GM21381 (cell line): ENCODE measurements around the gene DPF3.

Source experiments
- ATAC-seq: cut with Tn5 transposase; IDR thresholded peaks from one replicate; pipeline ENCODE4 v1.9.1; 2021; ENCODE audit warnings: mild to moderate bottlenecking, moderate library complexity; ENCODE audit not compliant: unreplicated experiment

The DPF3 gene

DNA sequence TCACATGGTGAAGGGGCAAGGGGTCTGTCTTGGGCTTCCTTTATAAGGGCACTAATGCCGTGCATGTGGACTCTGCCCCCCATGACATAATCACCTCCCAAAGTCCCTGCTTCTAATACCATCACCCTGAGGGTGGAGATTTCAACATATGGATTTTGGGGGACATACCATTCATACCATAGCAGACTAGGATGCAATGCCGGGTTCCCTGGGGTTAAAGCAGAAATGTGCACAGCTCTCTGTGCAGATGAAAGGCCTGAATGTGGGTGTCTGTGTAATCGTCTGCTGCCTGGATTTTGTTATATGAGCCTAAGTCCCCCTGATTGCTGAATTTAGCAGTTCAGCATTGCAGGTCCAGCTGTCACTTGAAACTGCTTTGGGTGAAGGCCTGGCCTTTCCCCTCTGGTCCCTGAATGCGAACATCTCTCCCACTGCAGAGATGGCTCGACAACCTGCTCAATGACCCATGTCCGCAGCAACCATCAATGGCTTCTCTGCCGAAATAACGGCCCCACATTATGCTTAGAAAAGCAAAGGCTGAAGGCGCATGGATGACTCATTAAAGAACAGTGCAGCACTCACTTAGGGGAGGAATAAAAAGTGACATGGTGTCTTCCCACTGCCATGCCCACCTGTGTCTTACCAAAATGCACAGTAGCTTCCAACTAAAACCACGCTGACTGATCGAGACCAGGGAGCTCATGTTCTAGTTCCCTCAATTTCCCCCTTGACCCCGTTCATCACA, 286.3 kb downstream of the DPF3 start:
- ATAC-seq, result no peak

DNA sequence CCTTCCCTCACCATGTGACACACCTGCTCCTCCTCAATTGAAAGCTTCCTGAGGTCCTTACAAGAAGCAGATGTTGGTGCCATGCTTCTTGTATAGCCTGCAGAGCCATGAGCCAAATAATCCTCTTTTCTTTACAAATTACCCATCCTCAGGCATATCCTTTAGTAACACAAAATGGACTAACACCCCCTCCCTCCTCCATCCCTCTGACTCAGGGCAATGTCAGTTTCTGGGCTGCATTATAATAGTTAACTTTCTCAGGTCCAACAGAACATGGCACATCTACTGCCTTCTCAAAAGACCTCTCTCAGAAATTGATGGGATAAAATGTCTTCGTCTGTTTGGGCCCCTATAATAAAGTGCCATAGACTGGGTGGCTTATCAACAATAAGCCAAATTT, 287.0 kb downstream of the DPF3 start:
- ATAC-seq, result no peak

DNA sequence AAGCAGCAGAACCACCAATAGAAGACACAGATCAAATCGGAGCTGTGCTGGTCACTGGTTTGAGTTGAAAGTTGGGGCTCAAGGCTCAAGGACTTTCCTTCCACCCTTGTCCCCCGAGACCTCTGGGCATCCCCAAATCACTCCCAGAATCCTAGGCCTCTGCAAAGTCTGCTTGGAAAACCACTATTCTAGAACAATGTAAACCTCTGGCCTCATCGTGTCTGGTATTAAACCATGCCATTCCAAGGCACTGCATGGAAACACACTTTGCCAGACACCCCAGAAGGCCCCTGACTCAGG, 288.0 kb downstream of the DPF3 start:
- no peak for ATAC-seq

GRCh38 chr14:72605096-72605920, 288.6 kb downstream of the DPF3 start:
- no peak for ATAC-seq

DNA sequence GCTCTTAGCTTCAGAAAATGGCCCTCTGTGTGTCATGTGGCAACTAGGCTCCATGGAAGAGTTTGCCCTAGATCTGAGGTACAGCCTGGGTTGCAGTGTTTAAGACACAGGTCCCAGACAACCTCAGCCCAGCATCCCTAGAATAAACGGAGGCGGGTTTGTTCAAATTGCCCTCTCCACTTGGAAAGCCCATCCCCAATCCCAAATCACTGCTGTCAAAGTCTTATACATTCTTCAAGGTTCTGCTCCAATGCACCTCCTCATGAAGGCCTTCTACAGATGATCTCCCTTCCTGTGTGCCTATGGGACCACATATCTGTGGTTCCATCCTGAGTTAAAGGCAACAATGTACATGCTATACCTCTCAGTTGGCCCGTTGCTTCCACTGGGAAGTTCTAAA, 289.8 kb downstream of the DPF3 start:
- no peak for ATAC-seq

DNA sequence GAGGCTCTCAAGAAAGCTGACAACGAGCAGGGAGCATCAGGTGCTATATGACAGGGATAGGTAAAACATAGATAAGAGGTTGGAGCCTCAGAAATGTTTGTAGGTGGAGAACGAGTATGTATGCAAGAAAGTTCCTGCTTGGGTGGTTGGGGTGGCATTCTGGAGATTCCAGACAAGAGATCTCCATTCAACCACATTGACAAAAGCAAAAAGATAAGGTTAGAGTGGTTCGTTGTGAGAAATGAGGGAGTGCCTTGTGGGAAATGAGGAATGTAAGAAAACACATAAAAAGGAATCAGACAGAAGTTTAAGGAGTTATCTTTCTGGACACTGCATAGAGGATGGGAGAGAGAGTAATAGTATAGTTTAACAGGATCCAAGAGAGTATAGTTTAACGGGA, 290.3 kb downstream of the DPF3 start:
- no peak for ATAC-seq

GRCh38 chr14:72600551-72601330, 293.2 kb downstream of the DPF3 start:
- no peak for ATAC-seq

- ATAC-seq, result no peak
These were observed 294.1 kb downstream of the DPF3 start for GRCh38 chr14:72599579-72600470.

DNA sequence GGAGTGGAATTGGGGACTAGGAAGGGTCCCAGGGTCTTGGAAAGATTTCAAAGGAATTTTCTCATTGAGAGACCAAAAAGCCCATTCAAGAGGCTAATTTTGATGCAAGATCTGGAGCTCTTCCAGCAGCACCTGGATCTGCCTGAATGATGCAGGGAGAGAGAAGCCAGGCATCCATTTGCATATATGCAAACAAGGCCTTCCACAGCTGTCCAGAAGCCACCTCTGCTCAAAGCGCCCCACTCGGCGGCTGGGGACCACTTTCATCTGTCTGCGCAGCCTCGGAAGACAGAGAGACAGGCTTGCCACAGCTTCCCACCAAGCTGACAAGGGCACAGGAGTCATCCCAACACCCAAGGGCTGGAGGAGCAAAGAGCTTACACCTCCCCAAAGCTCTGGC, 295.6 kb downstream of the DPF3 start:
- ATAC-seq, result no peak

GRCh38 chr14:72597252-72598233, 296.4 kb downstream of the DPF3 start:
- ATAC-seq, result no peak

- no peak for ATAC-seq
These were observed 298.6 kb downstream of the DPF3 start for GRCh38 chr14:72595152-72595862.

- peak; percentile 78 for ATAC-seq
These were observed 299.6 kb downstream of the DPF3 start for GRCh38 chr14:72594099-72594901.

GRCh38 chr14:72591391-72591790, 302.5 kb downstream of the DPF3 start:
- ATAC-seq, result no peak

DNA sequence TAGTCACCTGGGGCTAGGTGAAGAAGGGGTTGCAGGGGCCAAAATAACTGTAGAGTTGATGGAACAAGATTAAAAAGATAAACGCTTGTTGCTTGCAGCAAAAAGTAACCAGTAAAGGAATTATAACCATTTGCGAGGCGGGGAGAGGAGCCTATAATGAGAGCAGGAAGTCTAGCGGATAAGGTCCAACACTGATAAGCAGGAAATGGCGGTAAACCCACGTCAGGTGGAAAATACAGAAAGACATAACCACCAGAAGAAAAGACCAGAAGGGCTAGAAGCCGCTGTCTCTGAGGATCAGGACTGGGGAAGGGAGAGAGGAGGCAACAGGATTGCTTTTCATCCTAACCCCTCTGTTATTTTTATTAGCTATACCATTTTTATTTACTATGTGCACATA, 303.3 kb downstream of the DPF3 start:
- ATAC-seq, result no peak

DNA sequence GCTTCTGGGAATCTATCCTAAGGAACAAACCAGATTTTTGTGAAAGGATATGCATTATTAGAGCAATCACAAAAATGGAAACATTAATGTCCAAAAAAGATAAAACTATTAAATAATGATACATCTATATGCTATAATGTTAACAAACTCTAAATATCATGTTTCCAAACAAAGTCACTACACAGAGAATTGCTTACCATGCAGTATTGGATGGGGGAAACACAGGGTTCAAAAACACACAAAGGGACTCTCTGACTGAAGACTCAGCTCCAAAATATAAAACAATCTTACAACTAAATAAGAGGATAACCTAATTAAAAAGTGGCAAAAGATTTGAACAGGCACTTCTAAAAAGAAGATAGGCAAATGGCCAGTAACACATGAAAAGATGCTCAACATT, 304.2 kb downstream of the DPF3 start:
- no peak for ATAC-seq

- ATAC-seq, result no peak
These were observed 305.4 kb downstream of the DPF3 start for GRCh38 chr14:72588521-72588920.

GRCh38 chr14:72583316-72584272, 310.3 kb downstream of the DPF3 start:
- ATAC-seq, result no peak
